Esophagus muscularis mucosa (tissue), 4 donors: ENCODE measurements around the gene FAM114A1.

Experiments
- CTCF ChIP-seq, 3 experiments: fragments of 200-600 bp in 2 of 3; fragments of 450-650 bp in 1 of 3; sonication (generic) in 2 of 3; IDR thresholded peaks; one replicate each; pipeline ENCODE4 v1.5.1; 2017 to 2019; ENCODE audit warnings: antibody characterized with exemption in 3 of 3, mild to moderate bottlenecking in 2 of 3, moderate library complexity in 1 of 3
- EP300 ChIP-seq: sonication (generic); formaldehyde crosslinking; IDR thresholded peaks from one replicate; pipeline ENCODE4 v1.6.1; 2017; ENCODE audit warnings: antibody characterized with exemption
- POLR2A ChIP-seq: fragments of 450-650 bp; IDR thresholded peaks from one replicate; pipeline ENCODE4 v1.6.1; 2017; ENCODE audit warnings: antibody characterized with exemption, moderate library complexity, mild to moderate bottlenecking, low read depth
- POLR2AphosphoS5 ChIP-seq, 2 donors: sonication (generic); formaldehyde crosslinking; IDR thresholded peaks; one replicate each; pipeline ENCODE4 v1.6.1; 2017; ENCODE audit warnings: antibody characterized with exemption in 2 of 2

- TF ChIP-seq CTCF (IDR thresholded peaks at IDR 0.05) (no peak), POLR2A (no peak), POLR2AphosphoS5 (IDR thresholded peaks at IDR 0.05) (no peak), EP300 (no peak)
Observed at GRCh38 chr4:38876636-38877035, 9.0 kb downstream of the FAM114A1 start.
